OCI-M2 (cell line): ENCODE measurements around the gene KLHL30.
"Not testable (repeated sequence)": the region's sequence is repeated elsewhere in the genome, so short reads cannot be mapped to it uniquely, and the experiment has no call there.

Experiments
- DNase-seq: peaks from one replicate; lab custom pipeline; 2025; ENCODE audit not compliant: unreplicated experiment; lab: John Stamatoyannopoulos, UW

The KLHL30 gene

GRCh38 chr2:238160206-238161129 is 22.0 kb downstream of the KLHL30 start:
- no peak for DNase-seq

- DNase-seq, result no peak
Measured at GRCh38 chr2:238161291-238162051, 23.0 kb downstream of the KLHL30 start.

GRCh38 chr2:238162251-238162845 is 23.9 kb downstream of the KLHL30 start:
- DNase-seq, result no peak

GRCh38 chr2:238162846-238163441 is 24.5 kb downstream of the KLHL30 start:
- no peak for DNase-seq

GRCh38 chr2:238163481-238164198 is 25.2 kb downstream of the KLHL30 start:
- no peak for DNase-seq

GRCh38 chr2:238164906-238165287 is 26.4 kb downstream of the KLHL30 start:
- no peak for DNase-seq

- DNase-seq, result no peak
Measured at GRCh38 chr2:238165288-238165921, 26.9 kb downstream of the KLHL30 start.

GRCh38 chr2:238166391-238167343 is 28.2 kb downstream of the KLHL30 start:
- DNase-seq, result no peak

GRCh38 chr2:238167344-238167715 is 28.9 kb downstream of the KLHL30 start:
- no peak for DNase-seq

- no peak for DNase-seq
Measured at GRCh38 chr2:238167761-238168160, 29.3 kb downstream of the KLHL30 start.

- DNase-seq, result no peak
Measured at GRCh38 chr2:238168196-238169047, 30.0 kb downstream of the KLHL30 start.

GRCh38 chr2:238169048-238169707 is 30.7 kb downstream of the KLHL30 start:
- DNase-seq, result no peak

GRCh38 chr2:238169708-238170251 is 31.3 kb downstream of the KLHL30 start:
- no peak for DNase-seq

- no peak for DNase-seq
Measured at GRCh38 chr2:238170386-238171071, 32.1 kb downstream of the KLHL30 start.

- not testable (repeated sequence) for DNase-seq
Measured at GRCh38 chr2:238171072-238171431, 32.6 kb downstream of the KLHL30 start.

- DNase-seq, result no peak
Measured at GRCh38 chr2:238171575-238172187, 33.2 kb downstream of the KLHL30 start.
